ENCODE data around the gene ATRN.

Gene ATRN

GRCh38 chr20:3631534-3631933 lies 160.7 kb downstream of the ATRN start:
- DNase-seq, result no peak

GRCh38 chr20:3632311-3633004 lies 161.6 kb downstream of the ATRN start:
- no peak for DNase-seq

- DNase-seq, result no peak
Measured at GRCh38 chr20:3633913-3634478, 163.2 kb downstream of the ATRN start.

- DNase-seq, result no peak
Measured at GRCh38 chr20:3635346-3635745, 164.5 kb downstream of the ATRN start.

GRCh38 chr20:3640259-3640658 lies 169.4 kb downstream of the ATRN start:
- no peak for DNase-seq

GRCh38 chr20:3645309-3646066 lies 174.7 kb downstream of the ATRN start:
- no peak for DNase-seq

GRCh38 chr20:3646067-3646440 lies 175.2 kb downstream of the ATRN start:
- no peak for DNase-seq

- DNase-seq, result no peak
Measured at GRCh38 chr20:3646651-3647050, 175.8 kb downstream of the ATRN start.

- DNase-seq, result no peak
Measured at GRCh38 chr20:3647473-3647872, 176.7 kb downstream of the ATRN start.

GRCh38 chr20:3648951-3649350 lies 178.1 kb downstream of the ATRN start:
- no peak for DNase-seq

- no peak for DNase-seq
Measured at GRCh38 chr20:3651204-3651962, 180.6 kb downstream of the ATRN start.

- DNase-seq, result no peak
Measured at GRCh38 chr20:3652221-3652620, 181.4 kb downstream of the ATRN start.

GRCh38 chr20:3652676-3653596 lies 182.1 kb downstream of the ATRN start:
- no peak for DNase-seq

GRCh38 chr20:3653921-3654320 lies 183.1 kb downstream of the ATRN start:
- DNase-seq, result no peak

- no peak for DNase-seq
Measured at GRCh38 chr20:3654326-3655130, 183.7 kb downstream of the ATRN start.

GRCh38 chr20:3655131-3655405 lies 184.2 kb downstream of the ATRN start:
- DNase-seq, result no peak

GRCh38 chr20:3658019-3658715 lies 187.3 kb downstream of the ATRN start:
- no peak for DNase-seq

GRCh38 chr20:3658716-3659491 lies 188.1 kb downstream of the ATRN start:
- no peak for DNase-seq

GRCh38 chr20:3659492-3660261 lies 188.9 kb downstream of the ATRN start:
- DNase-seq, result no peak
